ENCODE results near the gene FCHO2. TPM values are rescaled to one million over a fixed set of nuclear protein-coding genes. Genes with fewer than 3 reads are reported as not detected.

FCHO2 gene
- total RNA-seq, 1 experiment from 2014 or later: 5.8 TPM

DNA sequence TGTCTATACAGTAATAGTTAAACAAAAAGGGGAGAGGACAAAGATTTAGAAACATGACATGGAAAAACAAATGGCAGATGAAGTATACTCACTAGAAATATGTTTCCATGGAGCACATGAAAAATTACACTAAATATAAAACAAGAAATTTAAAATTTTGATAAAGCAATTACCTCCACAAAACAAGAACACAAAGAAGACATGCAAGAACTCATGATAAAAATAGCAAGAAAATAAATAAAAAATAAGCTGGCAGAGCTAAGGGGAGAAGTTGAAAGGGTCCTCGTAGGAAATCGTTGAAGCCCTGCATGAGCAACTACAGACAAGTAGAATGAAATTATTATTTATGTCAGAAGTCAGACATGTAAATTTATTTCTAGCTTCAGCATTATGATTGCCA lies 141.9 kb downstream of the FCHO2 start:
- H3K9ac ChIP-seq (ENCODE audit: extremely low read depth, insufficient read length, low read length): no peak overlapping the region
- H3K4me2 ChIP-seq (ENCODE audit: insufficient read depth, insufficient read length, low read length): no peak overlapping the region
- H4K8ac ChIP-seq (replicated peaks; ENCODE audit: insufficient read length, low read depth, low read length): no peak overlapping the region
- WGBS (ENCODE audit: extremely low coverage, insufficient read length, low lambda C conversion rate): no CpG with 5 or more reads among the region's 2 CpGs
- DNase-seq: no peak
- Mint-ChIP-seq H3K27me3 (ENCODE audit: low read depth) (no peaks in the 10 kb centered on the region), H3K4me1 (no peaks in the 10 kb centered on the region), H3K27ac (no peak overlapping the region), H3K4me3 (no peak overlapping the region), H3K36me3 (ENCODE audit: insufficient read depth in 1 of 3, low read depth in 3 of 3) (peaks cover 0 to 10% (median 0%) of the 10 kb centered on the region in 3 experiments; a peak in 2 of 7 replicates), H3K9me3 (peaks cover 15% of the 10 kb centered on the region in 2 experiments)
- H3K23me2 ChIP-seq (ENCODE audit: insufficient read length, low read depth, low read length, poor library complexity, severe bottlenecking): no peaks in the 10 kb centered on the region
- H3K4ac ChIP-seq (ENCODE audit: low read depth, low read length): no peak overlapping the region
- H3K27me3 ChIP-seq (ENCODE audit: insufficient read depth, low read length): no peaks in the 10 kb centered on the region
- H2BK120ac ChIP-seq (ENCODE audit: low read depth, low read length, poor library complexity, severe bottlenecking): no peak overlapping the region
- H3K79me1 ChIP-seq (ENCODE audit: insufficient read depth, low read depth, low read length, poor library complexity, severe bottlenecking): no peaks in the 10 kb centered on the region
- no peak overlapping the region for H2BK5ac ChIP-seq (ENCODE audit: insufficient read length, low read length)
- H3K14ac ChIP-seq (ENCODE audit: insufficient read depth, low read length): no peak overlapping the region
- no peaks in the 10 kb centered on the region for H3K9me3 ChIP-seq (ENCODE audit: control insufficient read depth, low read depth, low read length)
- no peak overlapping the region for H3K27ac ChIP-seq (ENCODE audit: insufficient read length, low read depth, low read length)
- H3K56ac ChIP-seq (ENCODE audit: insufficient read length, low read depth, low read length): no peak overlapping the region
- no peak overlapping the region for H3K18ac ChIP-seq (ENCODE audit: insufficient read length, low read depth, low read length)
- H3K4me1 ChIP-seq (ENCODE audit: insufficient read depth, low read length): no peaks in the 10 kb centered on the region
- no peak overlapping the region for H2BK12ac ChIP-seq (ENCODE audit: insufficient read length, low read depth, low read length)
- H2AK5ac ChIP-seq (ENCODE audit: insufficient read length, low read length): no peak overlapping the region
- H3T11ph ChIP-seq (ENCODE audit: low read length): no peak overlapping the region
- no peak overlapping the region for H3K23ac ChIP-seq (ENCODE audit: insufficient read length, low read depth, low read length)
- H3K79me2 ChIP-seq (ENCODE audit: insufficient read depth, low read length): no peaks in the 10 kb centered on the region
- H4K5ac ChIP-seq (ENCODE audit: insufficient read length, low read depth, low read length): no peak overlapping the region
- no peak overlapping the region for H2BK20ac ChIP-seq (ENCODE audit: low read depth, low read length, poor library complexity, severe bottlenecking)
- H2AFZ ChIP-seq (ENCODE audit: low read length): no peak overlapping the region
- H2BK15ac ChIP-seq (ENCODE audit: low read depth, low read length): no peak overlapping the region
- TF ChIP-seq CTCF (conservative IDR thresholded peaks at IDR 0.05): no peak
- H4K20me1 ChIP-seq (ENCODE audit: control insufficient read depth, insufficient read depth, insufficient read length): no peaks in the 10 kb centered on the region
- H4K91ac ChIP-seq (ENCODE audit: insufficient read length, low read depth, low read length): no peak overlapping the region
